Measurements from ENCODE around the gene KCNC3.

The KCNC3 gene

GRCh38 chr19:50269653-50270052, 59.5 kb downstream of the KCNC3 start:
- no peak overlapping the region for H3K27ac ChIP-seq (ENCODE audit: low read depth, low read length)
- no peaks in the 10 kb centered on the region for H3K9me3 ChIP-seq (ENCODE audit: control insufficient read depth, insufficient read depth, low read length)
- peaks cover 3% of the 10 kb centered on the region; the same call in 1 of the 2 replicates for H3K4me1 ChIP-seq (ENCODE audit: control insufficient read depth, insufficient read depth, low read length)
- no peak overlapping the region for H3K4me3 ChIP-seq (ENCODE audit: low read depth, low read length)
- no peaks in the 10 kb centered on the region for H3K27me3 ChIP-seq (ENCODE audit: control insufficient read depth, insufficient read depth, low read length)
- peaks cover 13% of the 10 kb centered on the region for H3K36me3 ChIP-seq (ENCODE audit: control insufficient read depth, insufficient read depth, low read length)
- H3K9ac ChIP-seq (ENCODE audit: low read depth, low read length), result no peak overlapping the region

- no peaks in the 10 kb centered on the region for H3K9me3 ChIP-seq (ENCODE audit: control insufficient read depth, insufficient read depth, low read length)
- no peak overlapping the region for H3K9ac ChIP-seq (ENCODE audit: low read depth, low read length)
- no peak overlapping the region for H3K4me3 ChIP-seq (ENCODE audit: low read depth, low read length)
- peaks cover 3% of the 10 kb centered on the region; the same call in 1 of the 2 replicates for H3K4me1 ChIP-seq (ENCODE audit: control insufficient read depth, insufficient read depth, low read length)
- H3K27me3 ChIP-seq (ENCODE audit: control insufficient read depth, insufficient read depth, low read length), result no peaks in the 10 kb centered on the region
- H3K27ac ChIP-seq (ENCODE audit: low read depth, low read length), result no peak overlapping the region
- peaks cover 14% of the 10 kb centered on the region for H3K36me3 ChIP-seq (ENCODE audit: control insufficient read depth, insufficient read depth, low read length)
Measured at GRCh38 chr19:50268501-50268900, 60.7 kb downstream of the KCNC3 start.

GRCh38 chr19:50268041-50268440, 61.1 kb downstream of the KCNC3 start:
- no peaks in the 10 kb centered on the region for H3K27me3 ChIP-seq (ENCODE audit: control insufficient read depth, insufficient read depth, low read length)
- peaks cover 16% of the 10 kb centered on the region for H3K36me3 ChIP-seq (ENCODE audit: control insufficient read depth, insufficient read depth, low read length)
- H3K4me3 ChIP-seq (ENCODE audit: low read depth, low read length), result no peak overlapping the region
- H3K9ac ChIP-seq (ENCODE audit: low read depth, low read length), result no peak overlapping the region
- no peaks in the 10 kb centered on the region for H3K9me3 ChIP-seq (ENCODE audit: control insufficient read depth, insufficient read depth, low read length)
- no peak overlapping the region for H3K27ac ChIP-seq (ENCODE audit: low read depth, low read length)
- peaks cover 3% of the 10 kb centered on the region; the same call in 1 of the 2 replicates for H3K4me1 ChIP-seq (ENCODE audit: control insufficient read depth, insufficient read depth, low read length)

- H3K4me1 ChIP-seq (ENCODE audit: control insufficient read depth, insufficient read depth, low read length), result peaks cover 3% of the 10 kb centered on the region; the same call in 1 of the 2 replicates
- H3K4me3 ChIP-seq (ENCODE audit: low read depth, low read length), result peak overlapping the region; percentile 5; the same call in 1 of the 2 replicates
- peaks cover 16% of the 10 kb centered on the region for H3K36me3 ChIP-seq (ENCODE audit: control insufficient read depth, insufficient read depth, low read length)
- no peak overlapping the region for H3K9ac ChIP-seq (ENCODE audit: low read depth, low read length)
- H3K27ac ChIP-seq (ENCODE audit: low read depth, low read length), result no peak overlapping the region
- H3K9me3 ChIP-seq (ENCODE audit: control insufficient read depth, insufficient read depth, low read length), result no peaks in the 10 kb centered on the region
- no peaks in the 10 kb centered on the region for H3K27me3 ChIP-seq (ENCODE audit: control insufficient read depth, insufficient read depth, low read length)
Measured at GRCh38 chr19:50266896-50267295, 62.3 kb downstream of the KCNC3 start.

GRCh38 chr19:50266041-50266440, 63.1 kb downstream of the KCNC3 start:
- H3K27me3 ChIP-seq (ENCODE audit: control insufficient read depth, insufficient read depth, low read length), result no peaks in the 10 kb centered on the region
- H3K4me3 ChIP-seq (ENCODE audit: low read depth, low read length), result no peak overlapping the region
- H3K36me3 ChIP-seq (ENCODE audit: control insufficient read depth, insufficient read depth, low read length), result peaks cover 16% of the 10 kb centered on the region
- peaks cover 3% of the 10 kb centered on the region; the same call in 1 of the 2 replicates for H3K4me1 ChIP-seq (ENCODE audit: control insufficient read depth, insufficient read depth, low read length)
- no peaks in the 10 kb centered on the region for H3K9me3 ChIP-seq (ENCODE audit: control insufficient read depth, insufficient read depth, low read length)
- H3K27ac ChIP-seq (ENCODE audit: low read depth, low read length), result no peak overlapping the region
- H3K9ac ChIP-seq (ENCODE audit: low read depth, low read length), result no peak overlapping the region

- no peak overlapping the region for H3K9ac ChIP-seq (ENCODE audit: low read depth, low read length)
- no peak overlapping the region for H3K4me3 ChIP-seq (ENCODE audit: low read depth, low read length)
- H3K4me1 ChIP-seq (ENCODE audit: control insufficient read depth, insufficient read depth, low read length), result peaks cover 3% of the 10 kb centered on the region; the same call in 1 of the 2 replicates
- H3K27me3 ChIP-seq (ENCODE audit: control insufficient read depth, insufficient read depth, low read length), result no peaks in the 10 kb centered on the region
- peaks cover 15% of the 10 kb centered on the region for H3K36me3 ChIP-seq (ENCODE audit: control insufficient read depth, insufficient read depth, low read length)
- H3K27ac ChIP-seq (ENCODE audit: low read depth, low read length), result no peak overlapping the region
- no peaks in the 10 kb centered on the region for H3K9me3 ChIP-seq (ENCODE audit: control insufficient read depth, insufficient read depth, low read length)
Measured at GRCh38 chr19:50264483-50265186, 64.5 kb downstream of the KCNC3 start.

- H3K27me3 ChIP-seq (ENCODE audit: control insufficient read depth, insufficient read depth, low read length), result no peaks in the 10 kb centered on the region
- no peak overlapping the region for H3K4me3 ChIP-seq (ENCODE audit: low read depth, low read length)
- no peak overlapping the region for H3K27ac ChIP-seq (ENCODE audit: low read depth, low read length)
- H3K9me3 ChIP-seq (ENCODE audit: control insufficient read depth, insufficient read depth, low read length), result no peaks in the 10 kb centered on the region
- peaks cover 5% of the 10 kb centered on the region for H3K36me3 ChIP-seq (ENCODE audit: control insufficient read depth, insufficient read depth, low read length)
- H3K9ac ChIP-seq (ENCODE audit: low read depth, low read length), result no peak overlapping the region
- H3K4me1 ChIP-seq (ENCODE audit: control insufficient read depth, insufficient read depth, low read length), result peaks cover 3% of the 10 kb centered on the region; the same call in 1 of the 2 replicates
Measured at GRCh38 chr19:50263176-50263575, 66.0 kb downstream of the KCNC3 start.

All from HUES48 (cell line).